Small intestine (tissue), 7 donors: ENCODE data around the gene GLTP. TPM values are rescaled to one million over a fixed set of nuclear protein-coding genes. Genes with fewer than 3 reads are reported as not detected.

ENCODE experiments used
- DNase-seq, 2 donors: peaks; one replicate each; pipeline versions ENCODE4 v3.0.0 to v3.0.0-alpha.2; 2013
- FAIRE-seq: peaks from 2 replicates; lab custom pipeline; 2012; peaks lifted over from hg19 to GRCh38; lab: Jason Lieb, UNC
- H3K27ac ChIP-seq, 3 donors: one replicate each; pipeline ENCODE4 v1.5.1; 2013; ENCODE audit warnings: low read length in 2 of 3, mild to moderate bottlenecking in 2 of 3, control low read depth in 1 of 3, inconsistent platforms in 1 of 3, low read depth in 1 of 3, moderate library complexity in 1 of 3
- H3K27me3 ChIP-seq, 3 donors: one replicate each; pipeline ENCODE4 v1.6.1; 2013; ENCODE audit warnings: low read length in 3 of 3, inconsistent platforms in 1 of 3; ENCODE audit not compliant: control insufficient read depth in 3 of 3, insufficient read depth in 3 of 3
- H3K36me3 ChIP-seq, 3 donors: one replicate each; pipeline ENCODE4 v1.6.1; 2013; ENCODE audit warnings: low read length in 3 of 3, inconsistent platforms in 1 of 3, low read depth in 1 of 3, mild to moderate bottlenecking in 1 of 3, moderate library complexity in 1 of 3; ENCODE audit not compliant: control insufficient read depth in 3 of 3, insufficient read depth in 2 of 3
- H3K4me1 ChIP-seq, 3 donors: one replicate each; pipeline ENCODE4 v1.6.1; 2013; ENCODE audit warnings: low read length in 2 of 3, inconsistent platforms in 1 of 3, low read depth in 1 of 3, mild to moderate bottlenecking in 1 of 3, moderate library complexity in 1 of 3; ENCODE audit not compliant: control insufficient read depth in 3 of 3, insufficient read depth in 2 of 3
- H3K4me3 ChIP-seq, 3 donors: one replicate each; pipeline ENCODE4 v1.5.1; 2013; ENCODE audit warnings: low read length in 3 of 3, control low read depth in 1 of 3, inconsistent platforms in 1 of 3, low read depth in 1 of 3, mild to moderate bottlenecking in 1 of 3, moderate library complexity in 1 of 3
- H3K9me3 ChIP-seq, 2 donors: one replicate each; pipeline ENCODE4 v1.6.1; 2013; ENCODE audit warnings: low read depth in 1 of 2, low read length in 1 of 2; ENCODE audit not compliant: control insufficient read depth in 2 of 2, insufficient read depth in 1 of 2
- WGBS, 3 donors: extraction: QIAGEN DNeasy Blood & Tissue Kit; methylation state at CpG; one replicate each; pipeline ENCODE4 v1.1.7; 2013; 5-methylcytosine and 5-hydroxymethylcytosine counted together
- polyA plus RNA-seq, 4 donors: library from polyadenylated mRNA; stranded (reverse) in 3 of 4; unstranded in 1 of 4; fragments of 200-250 nt in 3 of 4; fragments of 120-200 nt in 1 of 4; gene quantifications; one replicate each; pipeline versions ENCODE4 v1.2.1 to v1.2.3, GENCODE V29; 2013
- donor health status: healthy with polysubstance abuse.
- donor health status: control.
- donor health status: control.
- donor health status: Bipolar disorder and iron deficiency.
- donor health status: healthy.

GLTP gene
- polyA plus RNA-seq, 4 donors = 16.6 to 35.5 (median 32.1) TPM

DNA sequence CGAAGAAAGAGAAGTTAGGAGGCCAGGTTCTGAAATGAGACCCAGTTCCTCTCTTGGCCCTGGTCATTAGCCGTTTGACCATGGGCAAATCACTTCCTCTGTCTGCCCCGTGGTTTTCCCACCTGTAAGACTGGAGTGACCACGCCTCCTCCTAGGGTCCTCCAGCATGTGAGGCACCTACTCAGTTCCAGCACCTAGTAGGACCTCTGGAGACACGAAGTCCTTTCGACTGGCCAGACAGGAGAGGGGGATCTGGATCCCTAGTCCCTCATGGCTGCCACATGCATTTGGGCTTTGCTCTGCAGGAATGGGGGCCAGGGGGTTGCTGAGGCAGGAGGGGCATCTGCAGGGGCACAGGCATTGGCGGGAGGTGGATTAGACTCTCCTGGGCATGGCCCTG is 63.5 kb downstream of the GLTP start:
- Histone ChIP-seq H3K4me3 (no peak overlapping the region), H3K4me1 (no peaks in the 10 kb centered on the region), H3K9me3 (no peaks in the 10 kb centered on the region), H3K27me3 (peaks cover 0 to 2% (median 0%) of the 10 kb centered on the region in 3 donors), H3K36me3 (no peaks in the 10 kb centered on the region), H3K27ac (no peak overlapping the region)
- 80 to 82% (median 80%) methylated on average over 7 of the region's 7 CpGs for WGBS, 3 donors
- DNase-seq (no peak), FAIRE-seq (no peak)

DNA sequence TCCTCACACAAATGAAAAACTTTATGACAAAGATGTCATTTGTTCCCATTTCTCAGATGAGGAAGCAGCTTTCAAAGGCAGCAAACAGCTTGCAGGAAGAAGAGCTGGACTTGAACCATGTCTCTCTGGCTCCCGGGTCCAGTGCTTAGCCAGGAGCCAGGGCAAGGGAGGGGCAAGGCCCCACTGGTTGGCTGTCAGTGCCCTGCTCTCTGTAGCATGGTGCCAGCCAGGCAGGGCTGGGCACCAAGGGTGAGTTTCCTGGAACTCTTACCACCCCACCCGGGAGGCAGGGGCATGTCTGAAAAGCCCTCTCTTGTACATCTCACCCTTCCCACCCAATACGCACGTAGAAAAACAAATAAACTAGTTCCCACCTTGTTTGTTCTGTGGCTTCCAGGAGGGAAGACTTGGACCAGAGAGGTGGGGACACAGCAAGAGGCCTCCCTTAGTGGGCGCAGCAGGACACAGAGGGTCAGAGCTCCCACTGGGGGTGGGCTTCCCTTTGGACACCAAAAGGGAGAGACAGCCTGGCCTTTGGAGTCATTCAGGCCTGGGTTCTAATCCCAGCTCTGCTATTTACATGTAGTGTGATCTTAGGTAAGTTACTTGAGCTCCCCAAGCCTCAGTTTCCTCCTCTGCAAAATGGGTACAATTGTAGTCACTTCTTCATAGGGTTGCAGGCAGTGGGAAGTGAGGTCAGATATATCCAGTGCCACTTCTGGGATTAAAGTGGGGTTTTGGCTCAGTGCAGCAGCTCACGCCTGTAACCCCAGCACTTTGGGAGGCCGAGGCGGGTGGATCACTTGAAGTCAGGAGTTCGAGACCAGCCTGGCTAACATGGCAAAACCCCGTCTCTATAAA is 64.4 kb downstream of the GLTP start:
- no peak for DNase-seq
- FAIRE-seq = no peak
- Histone ChIP-seq H3K4me3 (no peak overlapping the region), H3K9me3 (no peaks in the 10 kb centered on the region), H3K4me1 (no peaks in the 10 kb centered on the region), H3K27me3 (peaks cover 0 to 2% (median 0%) of the 10 kb centered on the region in 3 donors), H3K27ac (no peak overlapping the region), H3K36me3 (no peaks in the 10 kb centered on the region)
- 67 to 76% (median 69%) methylated on average over 10 of the region's 10 CpGs for WGBS, 3 donors

DNA sequence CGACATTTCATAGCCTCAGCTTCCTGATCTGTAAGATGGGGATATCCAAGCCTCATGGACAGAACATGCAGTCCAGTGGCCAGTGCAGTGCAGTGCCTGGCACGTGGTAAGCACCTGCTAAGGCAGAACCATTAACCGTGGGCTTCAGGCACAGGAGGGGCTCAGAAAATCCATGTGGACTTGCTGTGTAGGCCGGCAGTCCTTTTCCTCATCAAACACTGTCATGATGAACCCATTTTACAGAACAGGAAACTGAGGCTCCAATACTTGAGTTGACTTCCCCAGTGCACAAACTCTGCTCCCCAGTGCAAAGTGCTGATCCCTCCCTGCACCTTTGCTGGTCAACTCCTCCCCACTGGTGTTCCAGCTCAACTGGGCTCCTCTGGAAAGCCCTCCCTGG is 65.1 kb downstream of the GLTP start:
- DNase-seq = no peak
- no peak overlapping the region for H3K4me3 ChIP-seq
- H3K27me3 ChIP-seq = peaks cover 0 to 2% (median 0%) of the 10 kb centered on the region in 3 donors
- no peaks in the 10 kb centered on the region for H3K36me3 ChIP-seq
- H3K27ac ChIP-seq = no peak overlapping the region
- 70 to 87% (median 78%) methylated on average over 4 of the region's 4 CpGs for WGBS, 3 donors
- no peaks in the 10 kb centered on the region for H3K9me3 ChIP-seq
- no peaks in the 10 kb centered on the region for H3K4me1 ChIP-seq
- no peak for FAIRE-seq

DNA sequence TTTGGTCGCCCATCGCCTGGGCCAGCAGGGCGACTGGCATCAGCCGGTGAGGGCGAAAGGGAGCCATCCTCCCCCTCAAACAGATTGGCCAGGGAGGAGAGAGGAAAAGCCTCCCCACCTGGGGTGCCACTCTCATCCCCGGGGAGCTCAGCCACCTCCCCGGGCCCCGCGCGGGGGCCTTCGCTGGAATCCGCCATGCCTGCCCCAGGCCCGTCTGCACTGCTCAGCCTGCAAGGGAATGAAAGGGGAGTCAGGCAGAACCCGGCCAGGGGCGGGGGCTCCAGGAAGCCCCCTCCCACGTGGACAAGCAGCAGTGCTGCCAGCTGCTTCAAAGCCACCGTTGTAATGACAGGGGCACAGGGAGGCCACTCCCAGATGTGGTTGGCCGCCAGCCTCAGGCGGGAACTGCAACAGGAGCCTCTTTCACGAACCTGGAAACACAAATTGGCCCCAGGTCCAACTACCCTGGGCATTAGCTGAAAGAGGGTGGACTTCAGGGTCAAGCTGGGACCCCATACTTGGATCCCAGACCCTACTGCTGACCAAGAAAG is 65.7 kb downstream of the GLTP start:
- FAIRE-seq = no peak
- DNase-seq = no peak
- H3K4me3 ChIP-seq = no peak overlapping the region

DNA sequence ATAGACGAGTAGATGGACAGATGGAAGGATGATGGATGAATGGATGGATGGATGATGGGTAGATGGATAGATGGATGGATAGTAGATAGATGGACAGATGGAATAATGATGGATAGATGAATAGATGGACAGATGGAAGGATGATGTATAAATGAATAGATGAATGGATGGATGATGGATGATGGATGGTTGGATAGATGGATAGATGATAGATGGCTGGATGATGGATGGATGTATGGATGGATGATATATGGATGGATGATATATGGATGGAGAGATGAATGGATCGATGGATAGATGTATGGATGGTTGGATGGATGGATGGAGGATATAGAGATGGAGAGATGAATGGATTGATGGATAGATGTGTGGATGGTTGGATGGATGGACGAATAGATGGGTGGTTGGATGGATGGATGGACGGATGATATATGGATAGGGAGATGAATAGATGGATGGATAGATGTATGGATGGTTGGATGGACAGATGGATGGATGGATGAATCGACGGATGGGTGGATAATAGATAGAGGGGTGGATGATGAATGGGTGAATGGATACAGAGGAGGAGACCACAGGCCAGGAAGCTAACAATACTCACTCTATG is 66.4 kb downstream of the GLTP start:
- Histone ChIP-seq H3K36me3 (no peaks in the 10 kb centered on the region), H3K9me3 (no peaks in the 10 kb centered on the region), H3K27ac (no peak overlapping the region), H3K4me3 (no peak overlapping the region), H3K27me3 (peaks cover 0 to 2% (median 0%) of the 10 kb centered on the region in 3 donors), H3K4me1 (no peaks in the 10 kb centered on the region)
- DNase-seq (no peak), FAIRE-seq (no peak)
- WGBS, 3 donors = 86 to 92% (median 90%) methylated on average over 6 of the region's 6 CpGs

More for the DNA sequence above, 65.7 kb downstream of the GLTP start:
- 66 to 75% (median 68%) methylated on average over 20 of the region's 20 CpGs for WGBS, 3 donors
- peaks cover 0 to 2% (median 0%) of the 10 kb centered on the region in 3 donors for H3K27me3 ChIP-seq
- no peaks in the 10 kb centered on the region for H3K9me3 ChIP-seq
- no peak overlapping the region for H3K27ac ChIP-seq
- H3K36me3 ChIP-seq = no peaks in the 10 kb centered on the region
- no peaks in the 10 kb centered on the region for H3K4me1 ChIP-seq

DNA sequence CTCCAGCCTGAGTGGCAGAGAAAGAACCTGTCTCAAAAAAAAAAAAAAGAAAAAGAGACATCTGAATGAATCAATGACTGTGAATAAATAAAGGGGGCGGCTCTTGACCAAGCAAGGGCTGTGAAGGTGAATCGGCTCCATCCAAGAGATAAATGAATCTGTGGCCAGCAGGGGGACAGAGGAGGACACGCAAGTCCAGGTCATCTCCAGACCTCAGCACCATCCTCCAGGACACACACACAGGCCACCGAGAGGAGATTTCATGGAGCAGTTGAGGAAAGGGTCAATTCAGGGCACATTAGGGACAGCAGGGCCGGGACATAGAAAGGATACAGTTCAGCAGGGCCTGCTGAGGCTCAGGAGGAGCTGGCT is 68.7 kb downstream of the GLTP start:
- Histone ChIP-seq H3K4me1 (no peaks in the 10 kb centered on the region), H3K27me3 (peaks cover 0 to 2% (median 0%) of the 10 kb centered on the region in 3 donors), H3K4me3 (no peak overlapping the region), H3K9me3 (no peaks in the 10 kb centered on the region), H3K36me3 (no peaks in the 10 kb centered on the region), H3K27ac (no peak overlapping the region)
- FAIRE-seq (no peak), DNase-seq (no peak)
- 48 to 72% (median 51%) methylated on average over 5 of the region's 5 CpGs for WGBS, 3 donors

DNA sequence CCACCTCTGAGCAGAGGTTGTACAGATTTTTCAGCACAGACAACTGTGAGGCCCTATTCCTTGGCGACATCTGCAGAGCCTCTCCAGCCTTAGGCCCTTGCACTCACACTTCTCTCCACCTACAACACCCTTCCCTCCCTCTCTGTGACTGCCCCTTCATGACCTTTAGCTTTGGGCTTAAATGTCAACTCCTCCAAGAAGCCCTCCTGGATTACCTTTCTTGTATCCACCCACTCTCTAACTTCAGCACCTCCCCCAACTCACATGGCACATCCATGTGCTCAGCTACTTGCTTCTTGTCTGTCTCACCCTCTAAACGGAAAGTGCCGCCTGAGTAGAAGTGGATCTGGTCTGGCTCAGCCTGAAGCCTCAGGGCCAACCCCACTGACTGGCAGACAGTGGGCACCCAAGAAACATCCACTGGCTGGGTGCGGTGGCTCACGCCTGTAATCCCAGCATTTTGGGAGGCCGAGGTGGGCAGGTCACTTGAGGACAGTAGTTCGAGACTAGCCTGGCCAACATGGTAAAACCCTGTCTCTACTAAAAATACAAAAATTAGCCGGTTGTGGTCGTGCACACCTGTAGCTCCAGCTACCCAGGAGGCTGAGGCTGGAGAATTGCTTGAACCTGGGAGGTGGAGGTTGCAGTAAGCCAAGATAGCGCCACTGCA is 69.3 kb downstream of the GLTP start:
- no peaks in the 10 kb centered on the region for H3K36me3 ChIP-seq
- 84 to 91% (median 85%) methylated on average over 10 of the region's 10 CpGs for WGBS, 3 donors
- H3K4me3 ChIP-seq = no peak overlapping the region
- H3K9me3 ChIP-seq = no peaks in the 10 kb centered on the region
- H3K27ac ChIP-seq = no peak overlapping the region
- no peak for FAIRE-seq
- no peak for DNase-seq
- no peaks in the 10 kb centered on the region for H3K4me1 ChIP-seq
- peaks cover 0 to 2% (median 0%) of the 10 kb centered on the region in 3 donors for H3K27me3 ChIP-seq
